Activated T-helper 9 cell treated with anti-CD3 and anti-CD28 coated beads, Interleukin-2, amount 50 U/mL, for 16 hours (primary cell): Measurements from ENCODE around the gene RXFP1.
"Not testable (repeated sequence)": the region's sequence is repeated elsewhere in the genome, so short reads cannot be mapped to it uniquely, and the experiment has no call there.

Experiments used
- DNase-seq: peaks from one replicate; pipeline ENCODE4 v3.0.0-alpha.2; 2020; ENCODE audit warnings: low read depth

RXFP1 gene

GRCh38 chr4:158617956-158618355, 96.3 kb downstream of the RXFP1 start:
- no peak for DNase-seq

GRCh38 chr4:158621729-158622128, 100.0 kb downstream of the RXFP1 start:
- no peak for DNase-seq

- DNase-seq: no peak
Measured at GRCh38 chr4:158622251-158622650, 100.6 kb downstream of the RXFP1 start.

- no peak for DNase-seq
Measured at GRCh38 chr4:158624889-158625478, 103.3 kb downstream of the RXFP1 start.

- no peak for DNase-seq
Measured at GRCh38 chr4:158625544-158625943, 103.9 kb downstream of the RXFP1 start.

- no peak for DNase-seq
Measured at GRCh38 chr4:158630893-158631292, 109.2 kb downstream of the RXFP1 start.

- DNase-seq: no peak
Measured at GRCh38 chr4:158636619-158637018, 114.9 kb downstream of the RXFP1 start.

GRCh38 chr4:158644356-158644755, 122.7 kb downstream of the RXFP1 start:
- no peak for DNase-seq

GRCh38 chr4:158644760-158645159, 123.1 kb downstream of the RXFP1 start:
- DNase-seq: no peak

GRCh38 chr4:158649111-158649680, 127.5 kb downstream of the RXFP1 start:
- DNase-seq: no peak

GRCh38 chr4:158652920-158653319, 131.2 kb downstream of the RXFP1 start:
- DNase-seq: no peak

GRCh38 chr4:158656439-158656838, 134.8 kb downstream of the RXFP1 start:
- no peak for DNase-seq

GRCh38 chr4:158657291-158657690, 135.6 kb downstream of the RXFP1 start:
- no peak for DNase-seq

- DNase-seq: not testable (repeated sequence)
Measured at GRCh38 chr4:158663255-158663654, 141.6 kb downstream of the RXFP1 start.

GRCh38 chr4:158663707-158664625, 142.3 kb downstream of the RXFP1 start:
- not testable (repeated sequence) for DNase-seq

- DNase-seq: no peak
Measured at GRCh38 chr4:158664806-158665205, 143.1 kb downstream of the RXFP1 start.

- no peak for DNase-seq
Measured at GRCh38 chr4:158666892-158667291, 145.2 kb downstream of the RXFP1 start.

- DNase-seq: no peak
Measured at GRCh38 chr4:158667651-158668198, 146.0 kb downstream of the RXFP1 start.

GRCh38 chr4:158669310-158669709, 147.6 kb downstream of the RXFP1 start:
- no peak for DNase-seq

GRCh38 chr4:158670975-158671664, 149.4 kb downstream of the RXFP1 start:
- DNase-seq: peak; percentile 41

- no peak for DNase-seq
Measured at GRCh38 chr4:158671665-158671914, 149.9 kb downstream of the RXFP1 start, which contains the start of gene C4orf46. Gene C4orf46 (minus strand): TSS chr4:158671887. CDS start chr4:158671801, 86 bp downstream.
